H1 (cell line): ENCODE data around the gene PRSS38. TPM values are rescaled to one million over a fixed set of nuclear protein-coding genes. Genes with fewer than 3 reads are reported as not detected.

Source experiments
- CTBP2 ChIP-seq: IDR thresholded peaks from 2 replicates; pipeline ENCODE4 v1.7.0; 2011; ENCODE audit warnings: borderline replicate concordance, mild to moderate bottlenecking, moderate library complexity, mixed read lengths, low read length; ENCODE audit not compliant: insufficient read depth, insufficient read length
- EGR1 ChIP-seq: IDR thresholded peaks from 2 replicates; pipeline ENCODE4 v1.6.1; 2011; ENCODE audit warnings: low read depth, low read length, borderline replicate concordance
- NANOG ChIP-seq: IDR thresholded peaks from 2 replicates; pipeline ENCODE4 v1.6.1; 2011; ENCODE audit warnings: low read length, low read depth, mild to moderate bottlenecking, inconsistent platforms; ENCODE audit not compliant: insufficient read depth, poor library complexity, severe bottlenecking
- PHF8 ChIP-seq: fragments of 200-600 bp; sonication (generic); conservative IDR thresholded peaks from 2 replicates; pipeline ENCODE4 v1.7.1; 2012; ENCODE audit warnings: low read depth, mild to moderate bottlenecking, inconsistent platforms, low read length, moderate library complexity
- TAF7 ChIP-seq: optimal IDR thresholded peaks from 2 replicates; pipeline ENCODE3; 2011; ENCODE audit warnings: low read depth, mild to moderate bottlenecking, inconsistent platforms, low read length, moderate library complexity, borderline replicate concordance
- polyA plus RNA-seq, 7 experiments: library from polyadenylated mRNA; depleted of rRNA in 3 of 7; stranded (reverse) in 5 of 7; unstranded in 2 of 7; fragments of >200 nt in 5 of 7; fragments of 200-250 nt in 2 of 7; gene quantifications; 1 replicate in 5 of 7; 2 replicates in 1 of 7; 4 replicates in 1 of 7; pipeline versions ENCODE4 v1.2.1 to v1.2.3, GENCODE V29; 2011 to 2013; ENCODE audit warnings: missing spikeins in 2 of 7, mixed read lengths in 2 of 7
- total RNA-seq: library from RNA; stranded (reverse); fragmentation: NEBNext Ultra II Directional; extraction: Animal tissue kit (Norgen Biotek cat#: 25700); gene quantifications from 2 replicates; pipeline ENCODE4 v1.2.1, GENCODE V29; 2021
- TF ChIP-seq, protein P1 (sequence below): fragments of 300-600 bp; sonication (generic); IDR thresholded peaks from 2 replicates; pipeline ENCODE4 v1.7.1; 2012; ENCODE audit warnings: low read length, moderate library complexity, mild to moderate bottlenecking, inconsistent platforms; ENCODE audit not compliant: insufficient replicate concordance
- TF ChIP-seq, protein P2 (sequence below): IDR thresholded peaks from 2 replicates; pipeline ENCODE4 v1.6.1; 2012; ENCODE audit warnings: inconsistent platforms

PRSS38 gene
- total and polyA plus RNA-seq, 2 of the 8 experiments (the other 6 are each of a cell fraction or from before 2014, with no cell fraction given) = not detected

DNA sequence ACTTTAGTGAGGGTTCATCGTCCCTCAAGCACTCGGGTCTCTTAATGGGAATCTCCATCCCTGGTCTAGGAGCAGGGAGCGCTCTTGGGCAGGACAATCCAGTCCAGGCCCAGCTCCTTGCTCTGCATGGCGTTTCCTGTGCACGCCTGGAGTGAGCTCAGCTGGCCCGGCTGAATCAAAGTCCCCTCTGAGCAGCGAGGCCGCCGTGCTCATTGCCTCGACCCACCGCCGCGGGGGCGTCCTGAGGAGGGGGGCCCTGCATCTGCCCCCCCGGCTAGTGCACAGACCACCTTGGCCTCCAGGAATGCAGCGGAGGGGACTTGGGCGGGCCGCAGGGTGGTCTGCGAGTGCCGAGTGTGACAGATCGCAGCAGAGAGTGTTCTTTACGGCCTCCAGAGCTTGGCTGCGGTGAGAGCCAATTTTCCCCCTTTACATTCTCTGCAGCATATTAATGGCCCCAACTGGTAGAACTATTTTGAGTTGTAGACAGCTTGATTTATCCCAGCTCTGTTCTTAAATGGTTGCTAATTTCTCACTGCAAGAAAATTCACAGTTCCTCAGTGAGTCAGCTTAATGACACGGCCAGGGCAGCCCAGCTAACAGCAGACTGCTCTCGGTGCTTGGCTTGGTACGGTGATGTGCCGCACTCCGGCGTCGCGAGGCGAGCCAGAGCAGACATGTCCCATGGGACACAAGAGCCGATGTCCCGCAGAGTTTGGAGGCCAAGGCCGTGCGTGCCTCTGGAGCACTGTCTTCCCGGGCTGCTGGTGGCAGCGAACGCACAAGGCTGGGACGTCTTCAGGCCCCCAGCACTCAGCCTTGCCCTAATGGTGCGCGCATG, 40.4 kb upstream of the PRSS38 start (continued):
- TF ChIP-seq, protein P1, sequence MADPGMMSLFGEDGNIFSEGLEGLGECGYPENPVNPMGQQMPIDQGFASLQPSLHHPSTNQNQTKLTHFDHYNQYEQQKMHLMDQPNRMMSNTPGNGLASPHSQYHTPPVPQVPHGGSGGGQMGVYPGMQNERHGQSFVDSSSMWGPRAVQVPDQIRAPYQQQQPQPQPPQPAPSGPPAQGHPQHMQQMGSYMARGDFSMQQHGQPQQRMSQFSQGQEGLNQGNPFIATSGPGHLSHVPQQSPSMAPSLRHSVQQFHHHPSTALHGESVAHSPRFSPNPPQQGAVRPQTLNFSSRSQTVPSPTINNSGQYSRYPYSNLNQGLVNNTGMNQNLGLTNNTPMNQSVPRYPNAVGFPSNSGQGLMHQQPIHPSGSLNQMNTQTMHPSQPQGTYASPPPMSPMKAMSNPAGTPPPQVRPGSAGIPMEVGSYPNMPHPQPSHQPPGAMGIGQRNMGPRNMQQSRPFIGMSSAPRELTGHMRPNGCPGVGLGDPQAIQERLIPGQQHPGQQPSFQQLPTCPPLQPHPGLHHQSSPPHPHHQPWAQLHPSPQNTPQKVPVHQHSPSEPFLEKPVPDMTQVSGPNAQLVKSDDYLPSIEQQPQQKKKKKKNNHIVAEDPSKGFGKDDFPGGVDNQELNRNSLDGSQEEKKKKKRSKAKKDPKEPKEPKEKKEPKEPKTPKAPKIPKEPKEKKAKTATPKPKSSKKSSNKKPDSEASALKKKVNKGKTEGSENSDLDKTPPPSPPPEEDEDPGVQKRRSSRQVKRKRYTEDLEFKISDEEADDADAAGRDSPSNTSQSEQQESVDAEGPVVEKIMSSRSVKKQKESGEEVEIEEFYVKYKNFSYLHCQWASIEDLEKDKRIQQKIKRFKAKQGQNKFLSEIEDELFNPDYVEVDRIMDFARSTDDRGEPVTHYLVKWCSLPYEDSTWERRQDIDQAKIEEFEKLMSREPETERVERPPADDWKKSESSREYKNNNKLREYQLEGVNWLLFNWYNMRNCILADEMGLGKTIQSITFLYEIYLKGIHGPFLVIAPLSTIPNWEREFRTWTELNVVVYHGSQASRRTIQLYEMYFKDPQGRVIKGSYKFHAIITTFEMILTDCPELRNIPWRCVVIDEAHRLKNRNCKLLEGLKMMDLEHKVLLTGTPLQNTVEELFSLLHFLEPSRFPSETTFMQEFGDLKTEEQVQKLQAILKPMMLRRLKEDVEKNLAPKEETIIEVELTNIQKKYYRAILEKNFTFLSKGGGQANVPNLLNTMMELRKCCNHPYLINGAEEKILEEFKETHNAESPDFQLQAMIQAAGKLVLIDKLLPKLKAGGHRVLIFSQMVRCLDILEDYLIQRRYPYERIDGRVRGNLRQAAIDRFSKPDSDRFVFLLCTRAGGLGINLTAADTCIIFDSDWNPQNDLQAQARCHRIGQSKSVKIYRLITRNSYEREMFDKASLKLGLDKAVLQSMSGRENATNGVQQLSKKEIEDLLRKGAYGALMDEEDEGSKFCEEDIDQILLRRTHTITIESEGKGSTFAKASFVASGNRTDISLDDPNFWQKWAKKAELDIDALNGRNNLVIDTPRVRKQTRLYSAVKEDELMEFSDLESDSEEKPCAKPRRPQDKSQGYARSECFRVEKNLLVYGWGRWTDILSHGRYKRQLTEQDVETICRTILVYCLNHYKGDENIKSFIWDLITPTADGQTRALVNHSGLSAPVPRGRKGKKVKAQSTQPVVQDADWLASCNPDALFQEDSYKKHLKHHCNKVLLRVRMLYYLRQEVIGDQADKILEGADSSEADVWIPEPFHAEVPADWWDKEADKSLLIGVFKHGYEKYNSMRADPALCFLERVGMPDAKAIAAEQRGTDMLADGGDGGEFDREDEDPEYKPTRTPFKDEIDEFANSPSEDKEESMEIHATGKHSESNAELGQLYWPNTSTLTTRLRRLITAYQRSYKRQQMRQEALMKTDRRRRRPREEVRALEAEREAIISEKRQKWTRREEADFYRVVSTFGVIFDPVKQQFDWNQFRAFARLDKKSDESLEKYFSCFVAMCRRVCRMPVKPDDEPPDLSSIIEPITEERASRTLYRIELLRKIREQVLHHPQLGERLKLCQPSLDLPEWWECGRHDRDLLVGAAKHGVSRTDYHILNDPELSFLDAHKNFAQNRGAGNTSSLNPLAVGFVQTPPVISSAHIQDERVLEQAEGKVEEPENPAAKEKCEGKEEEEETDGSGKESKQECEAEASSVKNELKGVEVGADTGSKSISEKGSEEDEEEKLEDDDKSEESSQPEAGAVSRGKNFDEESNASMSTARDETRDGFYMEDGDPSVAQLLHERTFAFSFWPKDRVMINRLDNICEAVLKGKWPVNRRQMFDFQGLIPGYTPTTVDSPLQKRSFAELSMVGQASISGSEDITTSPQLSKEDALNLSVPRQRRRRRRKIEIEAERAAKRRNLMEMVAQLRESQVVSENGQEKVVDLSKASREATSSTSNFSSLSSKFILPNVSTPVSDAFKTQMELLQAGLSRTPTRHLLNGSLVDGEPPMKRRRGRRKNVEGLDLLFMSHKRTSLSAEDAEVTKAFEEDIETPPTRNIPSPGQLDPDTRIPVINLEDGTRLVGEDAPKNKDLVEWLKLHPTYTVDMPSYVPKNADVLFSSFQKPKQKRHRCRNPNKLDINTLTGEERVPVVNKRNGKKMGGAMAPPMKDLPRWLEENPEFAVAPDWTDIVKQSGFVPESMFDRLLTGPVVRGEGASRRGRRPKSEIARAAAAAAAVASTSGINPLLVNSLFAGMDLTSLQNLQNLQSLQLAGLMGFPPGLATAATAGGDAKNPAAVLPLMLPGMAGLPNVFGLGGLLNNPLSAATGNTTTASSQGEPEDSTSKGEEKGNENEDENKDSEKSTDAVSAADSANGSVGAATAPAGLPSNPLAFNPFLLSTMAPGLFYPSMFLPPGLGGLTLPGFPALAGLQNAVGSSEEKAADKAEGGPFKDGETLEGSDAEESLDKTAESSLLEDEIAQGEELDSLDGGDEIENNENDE = no peak
- TF ChIP-seq, protein P2, sequence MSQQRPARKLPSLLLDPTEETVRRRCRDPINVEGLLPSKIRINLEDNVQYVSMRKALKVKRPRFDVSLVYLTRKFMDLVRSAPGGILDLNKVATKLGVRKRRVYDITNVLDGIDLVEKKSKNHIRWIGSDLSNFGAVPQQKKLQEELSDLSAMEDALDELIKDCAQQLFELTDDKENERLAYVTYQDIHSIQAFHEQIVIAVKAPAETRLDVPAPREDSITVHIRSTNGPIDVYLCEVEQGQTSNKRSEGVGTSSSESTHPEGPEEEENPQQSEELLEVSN = no peak
- TF ChIP-seq TAF7 (no peak), EGR1 (no peak), NANOG (no peak), PHF8 (no peak), CTBP2 (no peak)
